GM21737 (cell line): ENCODE results near the gene PPID.
"Not testable (repeated sequence)": the region's sequence is repeated elsewhere in the genome, so short reads cannot be mapped to it uniquely, and the experiment has no call there.

Experiments used
- ATAC-seq: cut with Tn5 transposase; IDR thresholded peaks from one replicate; pipeline ENCODE4 v1.9.1; 2021; ENCODE audit warnings: mild to moderate bottlenecking, moderate library complexity; ENCODE audit not compliant: unreplicated experiment

The PPID gene

GRCh38 chr4:158669310-158669709 is 53.9 kb downstream of the PPID start:
- no peak for ATAC-seq

DNA sequence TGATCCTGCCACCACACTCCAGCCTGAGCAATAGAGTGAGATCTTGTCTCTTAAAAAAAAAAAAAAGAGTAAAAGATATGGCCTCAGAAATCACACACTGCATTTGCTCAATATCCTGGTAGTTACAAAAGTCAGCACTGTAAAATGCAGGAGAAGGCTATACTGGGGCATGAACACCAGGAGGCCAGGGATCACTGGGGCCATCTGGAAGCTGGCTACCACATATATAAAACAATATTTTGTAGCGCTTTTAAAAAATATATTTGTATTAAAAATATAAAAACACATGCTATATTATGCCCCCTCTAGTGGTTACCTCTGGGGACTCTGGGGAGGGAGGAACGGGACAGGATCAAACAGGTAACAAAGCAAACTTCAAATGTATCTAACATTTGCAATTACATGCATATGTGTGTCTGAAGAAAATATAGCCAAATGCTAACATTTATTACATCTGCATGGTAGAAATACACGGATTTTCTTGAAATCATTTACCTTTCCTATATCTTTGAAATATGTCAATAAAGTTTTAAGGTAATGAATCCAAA is 55.5 kb downstream of the PPID start:
- no peak for ATAC-seq

DNA sequence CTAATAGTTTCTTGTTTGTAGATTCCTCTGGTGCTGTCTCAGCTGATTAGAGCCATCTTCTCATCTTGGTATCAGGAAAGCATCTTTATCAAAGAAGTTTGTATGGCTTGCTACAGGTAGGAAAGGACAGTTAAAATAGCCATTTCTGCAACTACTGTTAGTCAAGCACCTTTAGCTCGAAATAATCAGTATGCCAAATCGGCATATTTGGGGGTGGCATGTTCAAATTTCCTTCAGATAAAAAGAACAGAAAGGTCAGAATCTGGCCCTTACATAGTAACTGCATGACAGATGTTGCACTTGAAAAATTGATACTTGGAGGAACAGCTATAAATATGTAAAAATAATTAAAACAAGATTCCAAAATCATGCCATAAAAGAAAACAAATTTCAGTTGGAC is 56.3 kb downstream of the PPID start:
- no peak for ATAC-seq

- ATAC-seq: no peak
These were observed 58.4 kb downstream of the PPID start for GRCh38 chr4:158664806-158665205.

GRCh38 chr4:158663707-158664625 is 59.2 kb downstream of the PPID start:
- not testable (repeated sequence) for ATAC-seq

- not testable (repeated sequence) for ATAC-seq
These were observed 59.9 kb downstream of the PPID start for GRCh38 chr4:158663255-158663654.
